WERI-Rb-1 (cell line): Measurements from ENCODE around the gene GALNT1.
A peak's percentile ranks its signal among the peaks of the same experiment; 100 is the strongest.

ENCODE experiments used
- DNase-seq: peaks from one replicate; pipeline ENCODE4 v3.0.0-alpha.2; 2020
- H3K27ac ChIP-seq: fragments of 250-450 bp; sonication (Bioruptor Pico); 2 replicates; pipeline ENCODE4 v1.5.1; 2020; ENCODE audit warnings: mild to moderate bottlenecking, moderate library complexity
- H3K27me3 ChIP-seq: fragments of 250-450 bp; sonication (Bioruptor Pico); 2 replicates; pipeline ENCODE4 v1.5.1; 2021; ENCODE audit warnings: mild to moderate bottlenecking, low read depth, moderate library complexity; ENCODE audit not compliant: insufficient read depth, severe bottlenecking
- H3K36me3 ChIP-seq: fragments of 250-450 bp; sonication (Bioruptor Pico); 2 replicates; pipeline ENCODE4 v1.5.1; 2020; ENCODE audit warnings: mild to moderate bottlenecking, moderate library complexity
- H3K4me3 ChIP-seq: 2 replicates; pipeline ENCODE4 v1.5.1; 2011; ENCODE audit warnings: low read depth, mild to moderate bottlenecking, control low read depth, low read length
- H3K9me3 ChIP-seq: fragments of 250-450 bp; sonication (Bioruptor Pico); 2 replicates; pipeline ENCODE4 v1.5.1; 2021; ENCODE audit warnings: mild to moderate bottlenecking, moderate library complexity; ENCODE audit not compliant: severe bottlenecking
- TF ChIP-seq, protein P1 (sequence below): IDR thresholded peaks from 2 replicates; pipeline ENCODE4 v1.5.1; 2011; ENCODE audit warnings: low read depth, mild to moderate bottlenecking, control low read depth, inconsistent platforms, low read length

GALNT1 gene

DNA sequence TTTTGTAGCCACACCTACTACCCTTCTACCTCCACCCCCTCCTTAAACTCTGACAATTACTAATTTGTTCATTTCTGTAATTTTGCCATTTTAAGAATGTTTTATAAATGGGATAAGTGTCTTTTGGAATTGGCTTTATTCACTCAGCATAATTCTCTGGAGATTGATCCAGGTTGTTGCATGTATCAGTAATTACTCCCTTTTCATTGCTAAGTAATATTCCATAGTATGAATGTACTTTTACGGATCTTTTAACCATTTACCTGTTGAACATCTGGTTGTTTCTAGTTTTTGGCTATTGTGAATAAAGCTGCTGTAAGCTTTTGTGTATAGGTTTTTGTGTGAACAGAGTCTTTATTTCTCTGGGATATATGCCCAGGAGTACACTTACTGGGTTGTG is 4.1 kb downstream of the GALNT1 start:
- H3K4me3 ChIP-seq = no peak overlapping the region
- no peaks in the 10 kb centered on the region for H3K27me3 ChIP-seq
- TF ChIP-seq, protein P1, sequence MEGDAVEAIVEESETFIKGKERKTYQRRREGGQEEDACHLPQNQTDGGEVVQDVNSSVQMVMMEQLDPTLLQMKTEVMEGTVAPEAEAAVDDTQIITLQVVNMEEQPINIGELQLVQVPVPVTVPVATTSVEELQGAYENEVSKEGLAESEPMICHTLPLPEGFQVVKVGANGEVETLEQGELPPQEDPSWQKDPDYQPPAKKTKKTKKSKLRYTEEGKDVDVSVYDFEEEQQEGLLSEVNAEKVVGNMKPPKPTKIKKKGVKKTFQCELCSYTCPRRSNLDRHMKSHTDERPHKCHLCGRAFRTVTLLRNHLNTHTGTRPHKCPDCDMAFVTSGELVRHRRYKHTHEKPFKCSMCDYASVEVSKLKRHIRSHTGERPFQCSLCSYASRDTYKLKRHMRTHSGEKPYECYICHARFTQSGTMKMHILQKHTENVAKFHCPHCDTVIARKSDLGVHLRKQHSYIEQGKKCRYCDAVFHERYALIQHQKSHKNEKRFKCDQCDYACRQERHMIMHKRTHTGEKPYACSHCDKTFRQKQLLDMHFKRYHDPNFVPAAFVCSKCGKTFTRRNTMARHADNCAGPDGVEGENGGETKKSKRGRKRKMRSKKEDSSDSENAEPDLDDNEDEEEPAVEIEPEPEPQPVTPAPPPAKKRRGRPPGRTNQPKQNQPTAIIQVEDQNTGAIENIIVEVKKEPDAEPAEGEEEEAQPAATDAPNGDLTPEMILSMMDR = no peak
- no peaks in the 10 kb centered on the region for H3K36me3 ChIP-seq
- H3K27ac ChIP-seq = no peak overlapping the region
- no peak for DNase-seq
- H3K9me3 ChIP-seq = no peaks in the 10 kb centered on the region

DNA sequence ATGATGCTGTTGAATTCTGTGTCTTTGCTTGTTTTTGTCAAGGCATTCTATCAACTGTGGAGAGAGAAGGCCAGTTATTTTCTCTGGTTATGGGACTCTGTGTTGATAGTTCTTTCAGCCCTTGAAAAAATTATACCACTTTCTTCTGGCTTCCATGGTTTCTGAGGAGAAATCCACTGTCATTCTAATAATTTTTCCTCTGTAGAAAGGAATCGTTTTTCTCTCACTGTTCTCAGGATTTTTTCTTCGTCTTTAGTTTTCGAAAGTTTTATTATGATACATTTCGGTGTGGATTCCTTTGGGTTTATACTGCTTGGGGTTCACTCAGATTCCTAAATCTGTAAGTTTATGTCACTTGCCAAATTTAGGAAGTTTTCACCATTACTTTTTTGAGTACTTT is 6.6 kb downstream of the GALNT1 start:
- no peaks in the 10 kb centered on the region for H3K9me3 ChIP-seq
- H3K27ac ChIP-seq = no peak overlapping the region
- H3K36me3 ChIP-seq = no peaks in the 10 kb centered on the region
- TF ChIP-seq, protein P1 = no peak
- no peak overlapping the region for H3K4me3 ChIP-seq
- DNase-seq = no peak
- H3K27me3 ChIP-seq = no peaks in the 10 kb centered on the region

DNA sequence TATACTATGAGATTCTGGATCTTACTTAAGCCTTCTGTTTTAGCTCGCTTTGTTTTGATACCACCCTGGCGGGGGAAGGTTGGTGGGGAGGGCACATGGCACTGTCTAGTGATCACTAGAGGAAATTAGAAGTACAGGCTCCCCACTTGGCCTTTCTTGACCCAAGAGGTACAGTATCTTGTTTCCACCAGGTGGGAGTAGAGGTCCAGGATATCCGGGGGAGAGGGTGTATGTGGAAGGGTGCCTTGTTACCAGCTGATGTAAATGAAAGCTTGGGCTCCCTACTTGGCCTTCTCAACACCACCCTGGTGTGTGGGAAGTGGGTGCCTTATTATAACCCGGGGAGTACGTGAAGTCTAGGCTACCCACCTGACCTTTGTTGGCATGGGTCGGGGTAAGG is 7.5 kb downstream of the GALNT1 start:
- peak; percentile 19 for DNase-seq
- no peak overlapping the region for H3K4me3 ChIP-seq
- H3K27me3 ChIP-seq = no peaks in the 10 kb centered on the region
- H3K9me3 ChIP-seq = no peaks in the 10 kb centered on the region
- H3K27ac ChIP-seq = no peak overlapping the region
- TF ChIP-seq, protein P1 = no peak
- no peaks in the 10 kb centered on the region for H3K36me3 ChIP-seq

DNA sequence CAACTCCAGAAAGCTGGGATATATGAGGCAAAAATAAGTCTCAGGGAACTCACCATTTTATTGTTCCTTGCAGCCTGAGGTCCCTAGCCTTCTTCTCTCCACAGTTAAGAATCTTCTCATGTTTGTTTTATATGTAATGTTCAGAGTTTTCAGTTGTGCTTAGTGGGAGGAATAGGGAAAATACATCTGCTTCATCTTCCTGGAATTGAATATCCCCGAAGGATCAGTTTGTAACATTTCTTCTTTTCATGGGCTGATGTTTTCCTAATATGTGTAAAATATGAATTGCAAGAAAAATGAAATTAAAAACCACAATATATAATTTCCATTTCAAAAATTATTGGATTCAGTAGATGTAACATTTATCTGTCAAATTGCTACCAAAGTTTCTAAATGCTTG is 8.0 kb downstream of the GALNT1 start:
- Histone ChIP-seq H3K27ac (no peak overlapping the region), H3K9me3 (no peaks in the 10 kb centered on the region), H3K4me3 (no peak overlapping the region), H3K27me3 (no peaks in the 10 kb centered on the region), H3K36me3 (no peaks in the 10 kb centered on the region)
- TF ChIP-seq, protein P1 = no peak
- no peak for DNase-seq

DNA sequence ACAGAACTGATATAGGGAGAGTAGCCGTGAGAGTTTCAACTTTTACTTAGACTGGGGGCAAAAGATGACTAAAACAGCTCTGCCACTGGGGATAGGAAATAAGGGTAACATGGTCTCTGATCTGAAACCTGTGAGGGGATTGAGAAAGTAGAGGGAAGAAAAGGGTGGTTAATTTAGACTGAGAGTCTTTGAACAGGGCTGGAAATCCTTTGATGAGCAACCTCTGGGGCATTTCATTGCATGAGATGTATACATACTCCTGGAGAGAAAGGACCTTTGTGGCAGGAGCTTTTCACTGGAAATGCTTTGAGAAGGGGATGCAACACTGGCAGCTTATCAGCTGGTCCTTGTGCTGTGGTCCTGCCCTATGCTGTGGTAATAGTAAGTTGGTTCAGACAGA is 9.4 kb downstream of the GALNT1 start:
- no peak for DNase-seq
- TF ChIP-seq, protein P1 = no peak
- Histone ChIP-seq H3K4me3 (no peak overlapping the region), H3K27me3 (no peaks in the 10 kb centered on the region), H3K9me3 (no peaks in the 10 kb centered on the region), H3K27ac (no peak overlapping the region), H3K36me3 (no peaks in the 10 kb centered on the region)

DNA sequence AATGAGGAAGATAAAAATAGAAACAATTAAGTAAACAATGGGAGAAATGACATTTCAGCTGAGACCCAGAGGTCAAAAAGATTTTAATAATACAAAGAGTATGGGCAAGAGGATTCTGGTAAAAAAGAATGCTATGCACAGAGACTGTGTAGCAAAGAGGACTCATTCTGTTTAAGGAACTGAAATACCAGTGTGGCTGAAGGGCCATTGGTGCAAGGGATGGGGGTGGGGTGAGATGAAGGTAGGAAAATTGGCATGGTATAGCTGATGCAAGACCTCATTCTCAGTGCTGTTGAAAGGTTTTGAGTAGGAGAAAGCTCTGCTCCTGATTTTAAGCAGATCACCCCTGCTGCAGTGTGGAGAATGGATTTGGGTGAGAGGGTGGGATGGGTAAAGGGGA is 10.8 kb downstream of the GALNT1 start:
- no peak for DNase-seq
- Histone ChIP-seq H3K4me3 (no peak overlapping the region), H3K27ac (no peak overlapping the region), H3K36me3 (no peaks in the 10 kb centered on the region), H3K9me3 (no peaks in the 10 kb centered on the region), H3K27me3 (no peaks in the 10 kb centered on the region)
- TF ChIP-seq, protein P1 = no peak
